B cell (primary cell): ENCODE measurements around the gene TSHZ1. TPM values are rescaled to one million over a fixed set of nuclear protein-coding genes. Genes with fewer than 3 reads are reported as not detected.

ENCODE experiments used
- ATAC-seq: fragments of 200-7000 bp; cut with Tn5 transposase; one replicate; pipeline ENCODE4 v1.10.0; 2021; ENCODE audit warnings: low read depth, mild to moderate bottlenecking, moderate number of reproducible peaks, moderate library complexity
- CTCF ChIA-PET: fragments of 350-600 bp; sonication (Branson Sonifier 250); formaldehyde crosslinking; loops from one replicate; lab custom pipeline; 2021; ENCODE audit warnings: antibody characterized with exemption, inconsistent platforms; lab: Charles Lee
- POLR2A ChIA-PET: fragments of 350-600 bp; sonication (Branson Sonifier 250); formaldehyde crosslinking; loops from one replicate; lab custom pipeline; 2021; ENCODE audit warnings: antibody characterized with exemption; lab: Charles Lee
- DNase-seq: peaks from one replicate; pipeline ENCODE4 v3.0.0; 2013
- H2AFZ ChIP-seq: 2 replicates; pipeline ENCODE4 v1.6.1; 2012; ENCODE audit warnings: mild to moderate bottlenecking, low read depth, low read length; ENCODE audit not compliant: insufficient read depth, poor library complexity, severe bottlenecking
- H3K27ac ChIP-seq, 2 donors: 1 replicate in 1 of 2; 2 replicates in 1 of 2; pipeline ENCODE4 v1.5.1; 2012 to 2013; ENCODE audit warnings: low read length in 2 of 2, mild to moderate bottlenecking in 2 of 2, moderate library complexity in 1 of 2
- H3K27me3 ChIP-seq, 4 experiments: fragments of 200-600 bp in 1 of 4; sonication (generic) in 1 of 4; replicated peaks in 1 of 4; 1 replicate in 2 of 4; 2 replicates in 2 of 4; pipeline versions ENCODE4 v1.6.1 to v1.7.0; 2013 to 2016; ENCODE audit warnings: low read length in 3 of 4, mild to moderate bottlenecking in 2 of 4, mixed read lengths in 1 of 4, moderate library complexity in 1 of 4; ENCODE audit not compliant: insufficient read depth in 4 of 4, control insufficient read depth in 3 of 4; ENCODE audit errors: control extremely low read depth in 1 of 4
- H3K36me3 ChIP-seq, 2 experiments: replicated peaks in 1 of 2; 1 replicate in 1 of 2; 2 replicates in 1 of 2; pipeline versions ENCODE4 v1.6.1 to v1.7.1; 2013; ENCODE audit warnings: low read length in 1 of 2; ENCODE audit not compliant: insufficient read depth in 2 of 2, control insufficient read depth in 1 of 2; ENCODE audit errors: control extremely low read depth in 1 of 2, extremely low read depth in 1 of 2
- H3K4me1 ChIP-seq, 2 donors: fragments of 200-600 bp in 1 of 2; sonication (generic) in 1 of 2; 1 replicate in 1 of 2; 2 replicates in 1 of 2; pipeline versions ENCODE4 v1.5.1 to v1.6.1; 2013 to 2017; ENCODE audit warnings: low read length in 2 of 2; ENCODE audit not compliant: control insufficient read depth in 2 of 2, insufficient read depth in 2 of 2
- H3K4me2 ChIP-seq: replicated peaks from 2 replicates; pipeline ENCODE3; 2012; ENCODE audit warnings: mild to moderate bottlenecking, low read depth, low read length; ENCODE audit not compliant: poor library complexity, severe bottlenecking
- H3K4me3 ChIP-seq, 5 experiments: fragments of 200-600 bp in 1 of 5; sonication (generic) in 1 of 5; 1 replicate in 3 of 5; 2 replicates in 2 of 5; pipeline versions ENCODE4 v1.5.1 to v1.7.0; 2011 to 2016; ENCODE audit warnings: low read length in 4 of 5, mild to moderate bottlenecking in 4 of 5, low read depth in 2 of 5, control low read depth in 1 of 5, moderate library complexity in 1 of 5; ENCODE audit not compliant: insufficient read depth in 1 of 5; ENCODE audit errors: control extremely low read depth in 1 of 5, extremely low read depth in 1 of 5
- H3K79me2 ChIP-seq: fragments of 200-600 bp; sonication (generic); one replicate; pipeline ENCODE4 v1.6.0; 2016; ENCODE audit warnings: low read length; ENCODE audit not compliant: control insufficient read depth, insufficient read depth
- H3K9ac ChIP-seq: fragments of 200-600 bp; sonication (generic); 2 replicates; pipeline ENCODE4 v1.6.1; 2017; ENCODE audit warnings: mild to moderate bottlenecking, low read length, moderate library complexity
- H3K9me3 ChIP-seq, 3 donors: one replicate each; pipeline versions ENCODE4 v1.6.1 to v1.7.1; 2013; ENCODE audit warnings: low read length in 2 of 3; ENCODE audit not compliant: control insufficient read depth in 2 of 3, insufficient read depth in 1 of 3; ENCODE audit errors: control extremely low read depth in 1 of 3
- H4K20me1 ChIP-seq: 2 replicates; pipeline ENCODE4 v1.6.0; 2012; ENCODE audit warnings: mild to moderate bottlenecking, low read length; ENCODE audit not compliant: insufficient read depth, control insufficient read depth, poor library complexity, severe bottlenecking
- H3K27ac Mint-ChIP-seq: one replicate; pipeline ENCODE4 v1.8.0; 2021; ENCODE audit warnings: mixed read lengths
- H3K27me3 Mint-ChIP-seq: one replicate; pipeline ENCODE4 v1.8.0; 2021; ENCODE audit warnings: mixed read lengths
- H3K4me1 Mint-ChIP-seq: one replicate; pipeline ENCODE4 v1.8.0; 2021; ENCODE audit warnings: mixed read lengths
- H3K4me3 Mint-ChIP-seq: one replicate; pipeline ENCODE4 v1.8.0; 2021; ENCODE audit warnings: mixed read lengths
- H3K9me3 Mint-ChIP-seq: one replicate; pipeline ENCODE4 v1.8.0; 2022; ENCODE audit warnings: mixed read lengths; ENCODE audit not compliant: insufficient read depth
- EZH2 ChIP-seq: IDR thresholded peaks from 2 replicates; pipeline ENCODE4 v1.6.1; 2012; ENCODE audit warnings: borderline replicate concordance, low read depth, mild to moderate bottlenecking, moderate library complexity, low read length; ENCODE audit not compliant: insufficient read depth, poor library complexity, severe bottlenecking
- WGBS: methylation state at CpG from one replicate; pipeline ENCODE4 v1.1.5; 2013; ENCODE audit warnings: missing lambda C conversion rate; ENCODE audit not compliant: insufficient coverage; 5-methylcytosine and 5-hydroxymethylcytosine counted together
- intact Hi-C: fragments of 100-400 bp; cut with micrococcal nuclease; formaldehyde crosslinking; loops from one replicate; pipeline ENCODE4 v1.10.0; 2022
- polyA plus RNA-seq: library from polyadenylated mRNA; depleted of rRNA; stranded (reverse); fragments of >200 nt; gene quantifications from 2 replicates; pipeline ENCODE4 v1.2.3, GENCODE V29; 2012
- total RNA-seq, 2 donors: library from RNA; stranded (reverse); fragments of 120-200 nt in 1 of 2; gene quantifications; 1 replicate in 1 of 2; 2 replicates in 1 of 2; pipeline versions ENCODE4 v1.2.3 to v1.2.4, GENCODE V29; 2013 to 2022
- TF ChIP-seq, protein P1 (sequence below): fragments of 200-600 bp; IDR thresholded peaks from one replicate; pipeline ENCODE4 v1.8.0; 2022; ENCODE audit warnings: antibody characterized with exemption, mild to moderate bottlenecking

Gene TSHZ1
- total and polyA plus RNA-seq, 2 donors (not counting 1 experiment from before 2014, with no cell fraction given) = 5.3 to 9.8 TPM

DNA sequence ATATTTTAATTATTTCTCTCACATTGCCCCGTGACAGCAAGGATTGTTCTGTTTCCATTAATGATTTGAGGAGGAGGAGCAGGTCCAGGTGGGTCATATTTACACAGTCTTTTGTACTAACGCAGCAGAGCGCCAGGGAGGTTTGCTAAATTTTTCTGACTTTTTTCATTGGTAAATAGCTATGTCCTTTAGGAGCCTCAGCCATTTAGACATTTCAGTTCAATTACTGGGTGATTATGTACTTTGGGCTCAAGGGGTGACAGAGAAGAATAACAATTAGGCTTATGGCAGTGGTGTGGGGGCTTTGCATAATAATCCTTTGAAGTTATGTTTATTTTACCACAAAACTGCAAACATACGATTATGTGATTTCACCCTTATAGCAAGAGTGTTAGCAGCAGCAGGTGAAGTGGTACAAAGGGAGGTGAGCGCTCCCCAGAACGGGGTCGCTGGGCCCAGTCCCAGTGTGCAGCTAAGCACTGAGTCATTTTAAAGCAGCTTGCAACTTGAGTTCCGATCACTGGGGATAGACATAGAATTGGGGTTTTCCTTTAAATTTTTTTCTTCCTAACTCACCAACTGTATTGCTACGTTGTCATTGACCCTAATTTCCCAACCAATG, 80.3 kb downstream of the TSHZ1 start:
- Histone ChIP-seq H3K4me2 (no peak overlapping the region), H3K9me3 (peaks cover 0 to 19% (median 0%) of the 10 kb centered on the region in 3 donors), H3K9ac (no peak overlapping the region), H2AFZ (no peak overlapping the region), H3K79me2 (no peaks in the 10 kb centered on the region), H3K4me1 (no peaks in the 10 kb centered on the region), H3K27me3 (no peaks in the 10 kb centered on the region), H3K27ac (no peak overlapping the region), H4K20me1 (no peaks in the 10 kb centered on the region), H3K4me3 (no peak overlapping the region), H3K36me3 (peaks cover 1 to 22% of the 10 kb centered on the region in 2 experiments)
- ATAC-seq = no peak
- ChIA-PET CTCF (no interaction called here), POLR2A (no interaction called here)
- no peaks in the 10 kb centered on the region for H3K9me3 Mint-ChIP-seq
- intact Hi-C loops = no loop called here
- DNase-seq = no peak
- TF ChIP-seq EZH2 = no peak
- TF ChIP-seq, protein P1, sequence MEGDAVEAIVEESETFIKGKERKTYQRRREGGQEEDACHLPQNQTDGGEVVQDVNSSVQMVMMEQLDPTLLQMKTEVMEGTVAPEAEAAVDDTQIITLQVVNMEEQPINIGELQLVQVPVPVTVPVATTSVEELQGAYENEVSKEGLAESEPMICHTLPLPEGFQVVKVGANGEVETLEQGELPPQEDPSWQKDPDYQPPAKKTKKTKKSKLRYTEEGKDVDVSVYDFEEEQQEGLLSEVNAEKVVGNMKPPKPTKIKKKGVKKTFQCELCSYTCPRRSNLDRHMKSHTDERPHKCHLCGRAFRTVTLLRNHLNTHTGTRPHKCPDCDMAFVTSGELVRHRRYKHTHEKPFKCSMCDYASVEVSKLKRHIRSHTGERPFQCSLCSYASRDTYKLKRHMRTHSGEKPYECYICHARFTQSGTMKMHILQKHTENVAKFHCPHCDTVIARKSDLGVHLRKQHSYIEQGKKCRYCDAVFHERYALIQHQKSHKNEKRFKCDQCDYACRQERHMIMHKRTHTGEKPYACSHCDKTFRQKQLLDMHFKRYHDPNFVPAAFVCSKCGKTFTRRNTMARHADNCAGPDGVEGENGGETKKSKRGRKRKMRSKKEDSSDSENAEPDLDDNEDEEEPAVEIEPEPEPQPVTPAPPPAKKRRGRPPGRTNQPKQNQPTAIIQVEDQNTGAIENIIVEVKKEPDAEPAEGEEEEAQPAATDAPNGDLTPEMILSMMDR = no peak
- H3K4me3 Mint-ChIP-seq = no peak overlapping the region
- 100% methylated on average over 3 of the region's 9 CpGs for WGBS
- no peaks in the 10 kb centered on the region for H3K27me3 Mint-ChIP-seq
- H3K27ac Mint-ChIP-seq = no peak overlapping the region
- H3K4me1 Mint-ChIP-seq = no peaks in the 10 kb centered on the region

DNA sequence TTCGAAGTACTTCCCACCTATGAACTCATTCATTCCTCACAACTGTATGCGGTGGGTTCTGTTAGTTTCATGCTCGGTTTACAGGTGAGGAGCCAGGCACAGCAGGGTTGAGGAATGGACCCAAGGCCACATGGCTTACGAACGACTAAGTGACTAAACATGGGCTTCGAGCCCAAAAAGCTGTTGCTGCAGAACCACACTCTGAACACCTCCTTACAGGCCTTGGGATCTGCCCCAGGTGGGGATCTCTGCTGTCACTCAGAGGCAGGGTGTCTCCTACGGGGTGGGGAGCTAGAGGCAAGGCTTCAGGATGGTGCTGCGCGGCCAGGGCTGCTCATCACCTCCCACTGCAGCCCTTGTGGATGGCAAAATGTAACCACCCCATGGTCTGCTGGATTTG, 80.9 kb downstream of the TSHZ1 start:
- H3K9me3 Mint-ChIP-seq = no peaks in the 10 kb centered on the region
- Histone ChIP-seq H2AFZ (no peak overlapping the region), H3K4me3 (no peak overlapping the region), H3K27me3 (no peaks in the 10 kb centered on the region), H3K27ac (no peak overlapping the region), H4K20me1 (no peaks in the 10 kb centered on the region), H3K4me2 (no peak overlapping the region), H3K9me3 (peaks cover 0 to 13% (median 0%) of the 10 kb centered on the region in 3 donors), H3K9ac (no peak overlapping the region), H3K79me2 (no peaks in the 10 kb centered on the region), H3K36me3 (peaks cover 1 to 17% of the 10 kb centered on the region in 2 experiments), H3K4me1 (no peaks in the 10 kb centered on the region)
- no peak overlapping the region for H3K4me3 Mint-ChIP-seq
- ChIA-PET CTCF (no interaction called here), POLR2A (no interaction called here)
- ATAC-seq (no peak), DNase-seq (no peak)
- WGBS = 90% methylated on average over 8 of the region's 9 CpGs
- H3K4me1 Mint-ChIP-seq = no peaks in the 10 kb centered on the region
- H3K27me3 Mint-ChIP-seq = no peaks in the 10 kb centered on the region
- TF ChIP-seq, protein P1 = no peak
- TF ChIP-seq EZH2 = no peak
- intact Hi-C loops = no loop called here
- H3K27ac Mint-ChIP-seq = no peak overlapping the region
